ENCODE data around the gene WDR35.
A peak's percentile ranks its signal among the peaks of the same experiment; 100 is the strongest.
"Not testable (repeated sequence)": the region's sequence is repeated elsewhere in the genome, so short reads cannot be mapped to it uniquely, and the experiment has no call there.

The WDR35 gene

GRCh38 chr2:19942199-19942598, 47.7 kb downstream of the WDR35 start:
- DNase-seq (ENCODE audit: low spot score), result no peak

DNA sequence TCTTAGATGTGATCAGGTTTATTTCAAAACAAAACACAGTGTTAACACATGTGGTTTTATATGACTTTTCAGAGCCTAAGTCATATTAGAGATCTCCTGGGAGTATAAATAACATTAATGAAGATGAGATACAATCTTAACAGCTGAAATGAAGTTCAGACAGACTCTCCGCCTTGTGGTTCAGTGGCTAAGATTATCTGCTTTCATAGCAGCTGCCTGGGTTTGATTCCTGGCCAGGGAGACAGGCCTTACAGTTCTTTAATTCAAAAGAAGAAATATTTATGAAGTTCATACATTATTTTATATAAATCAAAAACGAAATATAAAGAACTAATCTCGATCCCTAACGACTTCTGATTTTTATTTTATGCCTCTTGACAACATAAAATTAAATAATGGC, 52.9 kb downstream of the WDR35 start:
- no peak for DNase-seq (ENCODE audit: low spot score)

DNA sequence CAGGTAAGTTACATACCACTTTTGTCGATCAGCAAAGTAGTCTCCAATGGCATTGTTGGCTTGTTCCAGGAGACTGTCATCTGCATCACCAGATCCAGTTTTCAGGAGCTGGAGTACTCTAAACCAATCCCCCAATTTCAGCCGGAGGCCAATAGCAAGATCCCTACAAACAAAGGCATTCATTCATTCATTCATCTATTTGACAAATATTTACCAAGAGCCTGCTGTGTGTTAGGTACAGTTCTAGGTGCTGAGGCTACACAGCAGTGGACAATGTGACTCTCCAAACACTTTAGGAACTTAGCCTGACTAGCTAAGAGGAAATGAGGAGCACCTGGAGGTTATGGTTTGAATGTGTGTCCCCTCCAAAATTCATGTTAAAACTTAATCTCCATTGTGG, 53.7 kb downstream of the WDR35 start:
- DNase-seq (ENCODE audit: low spot score), result no peak

DNA sequence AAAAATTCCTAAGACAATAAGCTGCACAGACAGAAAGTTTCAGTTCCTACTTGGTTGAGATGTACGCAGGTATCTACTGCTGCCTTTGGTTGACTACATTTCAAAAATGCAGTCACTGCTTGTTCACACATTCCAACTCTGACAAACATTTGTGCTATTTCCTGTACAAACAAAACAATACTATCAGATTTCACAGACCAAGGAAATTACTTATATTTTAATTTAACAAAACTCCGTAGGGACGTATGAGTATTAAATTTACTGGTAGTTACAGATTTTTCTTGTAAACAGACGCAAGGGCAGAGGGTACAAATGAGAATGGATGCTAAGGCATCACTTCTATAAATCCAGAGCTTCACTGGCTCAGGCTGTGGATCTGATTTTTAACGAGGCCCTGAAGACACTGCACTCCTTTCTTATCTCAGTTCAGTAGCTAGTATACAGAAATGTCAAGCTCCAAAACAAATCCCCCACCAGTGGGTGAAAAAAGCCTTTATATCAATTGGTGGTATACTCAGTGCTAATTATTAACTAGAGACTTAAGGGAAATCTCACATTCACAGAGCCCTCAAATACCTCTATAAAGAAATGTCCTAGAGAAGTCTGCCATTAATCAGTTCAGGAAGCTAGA, 56.4 kb downstream of the WDR35 start:
- no peak for DNase-seq (ENCODE audit: low spot score)

GRCh38 chr2:19932928-19933327, 57.0 kb downstream of the WDR35 start:
- no peak for DNase-seq (ENCODE audit: low spot score)

DNA sequence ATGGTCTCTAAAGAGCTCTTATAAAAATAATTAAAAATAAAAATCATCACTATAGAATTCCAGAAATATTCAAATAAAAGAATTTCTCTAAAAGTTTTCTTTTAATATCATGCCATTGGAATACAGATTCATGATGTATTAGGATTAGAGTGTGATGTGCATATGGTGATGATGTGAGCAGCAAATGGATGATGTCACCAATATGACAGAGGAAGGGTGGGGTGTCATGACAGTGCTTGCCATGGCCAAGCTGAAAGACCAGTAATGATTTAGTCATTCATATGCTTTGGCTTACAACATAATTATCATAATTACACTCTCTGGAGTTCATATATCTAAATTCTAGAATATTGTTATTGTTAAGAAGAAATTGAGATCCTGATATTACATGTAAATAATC, 60.7 kb downstream of the WDR35 start:
- no peak for DNase-seq (ENCODE audit: low spot score)

- not testable (repeated sequence) for DNase-seq (ENCODE audit: low spot score)
Measured at GRCh38 chr2:19927816-19928215, 62.1 kb downstream of the WDR35 start.

- not testable (repeated sequence) for DNase-seq (ENCODE audit: low spot score)
Measured at GRCh38 chr2:19924526-19924925, 65.4 kb downstream of the WDR35 start.

DNA sequence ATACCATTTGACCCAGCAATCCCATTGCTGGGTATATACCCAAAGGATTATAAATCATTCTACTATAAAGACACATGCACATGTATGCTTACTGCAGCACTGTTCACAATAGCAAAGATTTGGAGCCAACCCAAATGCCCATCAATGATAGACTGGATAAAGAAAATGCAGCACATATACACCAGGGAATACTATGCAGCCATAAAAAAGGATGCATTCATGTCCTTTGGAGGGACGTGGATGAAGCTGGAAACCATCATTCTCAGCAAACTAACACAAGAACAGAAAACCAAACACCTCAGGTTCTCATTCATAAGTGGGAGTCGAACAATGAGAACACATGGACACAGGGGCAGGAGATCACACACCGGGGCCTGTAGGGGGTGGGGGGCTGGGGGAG, 67.7 kb downstream of the WDR35 start:
- not testable (repeated sequence) for DNase-seq (ENCODE audit: low spot score)

DNA sequence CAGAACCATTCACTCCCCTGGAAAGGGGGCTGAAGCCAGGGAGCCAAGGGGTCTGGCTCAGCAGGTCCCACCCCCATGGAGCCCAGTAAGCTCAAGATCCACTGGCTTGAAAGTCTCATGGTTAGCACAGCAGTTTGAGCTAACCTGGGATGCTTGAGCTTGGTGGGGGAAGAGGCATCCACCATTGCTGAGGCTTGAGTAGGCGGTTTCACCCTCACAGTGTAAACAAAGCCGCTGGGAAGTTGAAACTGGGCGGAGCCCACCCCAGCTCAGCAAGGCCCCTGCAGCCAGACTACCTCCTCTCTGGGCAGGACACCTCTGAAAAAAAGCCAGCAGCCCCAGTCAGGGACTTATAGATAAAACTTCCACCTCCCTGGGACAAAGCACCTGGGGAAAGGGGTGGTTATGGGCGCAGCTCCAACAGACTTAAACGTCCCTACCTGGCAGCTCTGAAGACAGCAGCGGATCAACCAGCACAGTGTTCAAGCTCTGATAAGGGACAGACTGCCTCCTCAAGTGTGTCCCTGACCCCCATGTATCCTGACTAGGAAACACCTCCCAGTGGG, 73.4 kb downstream of the WDR35 start:
- no peak for DNase-seq (ENCODE audit: low spot score)

DNA sequence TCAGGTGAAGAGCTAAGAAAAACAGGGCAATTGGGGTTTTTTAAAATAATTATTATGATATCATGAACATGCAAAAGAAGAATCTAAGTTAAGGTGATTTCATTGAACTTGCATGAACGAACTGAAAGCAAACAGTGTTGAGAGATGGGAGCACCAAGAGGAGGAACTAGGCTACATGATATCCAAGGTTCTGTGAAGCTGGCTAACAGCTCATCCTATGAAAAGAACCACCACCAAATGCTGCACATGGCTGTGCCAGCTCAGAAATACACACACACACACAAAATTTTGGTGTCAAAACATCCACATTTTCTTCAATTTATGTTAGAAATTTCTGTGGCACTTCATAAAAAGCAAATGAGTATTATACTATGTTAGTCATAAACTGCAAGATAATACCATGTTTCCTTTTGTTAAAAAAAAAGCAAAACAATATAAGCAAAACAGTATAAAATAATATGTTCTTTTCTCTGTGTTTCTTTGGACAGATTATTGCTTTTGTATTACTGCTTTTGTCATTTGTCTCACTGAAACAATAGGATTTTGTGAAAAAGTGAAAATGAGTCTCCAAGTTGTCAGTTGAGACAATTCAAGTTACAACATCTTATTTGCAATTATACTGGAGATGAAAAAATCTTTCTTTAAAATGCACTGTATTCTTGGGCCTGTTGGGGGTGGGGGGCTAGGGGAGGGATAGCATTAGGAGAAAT, 75.5 kb downstream of the WDR35 start:
- no peak for DNase-seq (ENCODE audit: low spot score)

- no peak for DNase-seq (ENCODE audit: low spot score)
Measured at GRCh38 chr2:19911808-19912509, 77.9 kb downstream of the WDR35 start.

GRCh38 chr2:19902216-19902740, 87.6 kb downstream of the WDR35 start:
- DNase-seq (ENCODE audit: low spot score), result no peak

GRCh38 chr2:19901442-19902215, 88.3 kb downstream of the WDR35 start, which contains the start of gene TTC32:
TSS of gene TTC32 (minus strand) at chr2:19901983. CDS start at chr2:19901854, 129 bp downstream.
- peak; percentile 96 for DNase-seq (ENCODE audit: low spot score)

DNA sequence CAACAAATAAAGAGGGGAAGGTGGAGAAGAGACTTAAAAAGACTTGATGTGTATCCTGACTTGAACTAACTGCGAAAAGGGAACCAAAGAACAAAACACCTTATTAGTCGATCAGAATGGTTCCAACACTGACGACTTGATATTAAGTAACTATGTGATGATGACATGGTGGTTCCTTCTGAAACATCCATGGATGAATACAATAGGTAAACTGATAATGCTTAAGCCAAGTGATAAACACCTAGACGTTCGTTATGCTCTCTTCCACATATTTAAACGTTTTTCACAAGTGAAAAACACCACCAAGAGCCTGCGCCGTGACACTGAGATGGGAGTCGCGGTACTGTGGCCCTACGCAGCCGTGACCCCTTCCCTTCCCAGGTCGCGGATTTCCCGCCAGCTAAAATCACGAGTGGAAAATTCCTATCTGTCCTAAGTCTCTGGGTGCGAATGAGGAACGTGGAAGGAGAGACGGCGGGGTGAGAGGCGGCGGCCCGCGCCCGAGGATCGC, 88.9 kb downstream of the WDR35 start:
- DNase-seq (ENCODE audit: low spot score), result peak; percentile 21

- peak; percentile 43 for DNase-seq (ENCODE audit: low spot score)
Measured at GRCh38 chr2:19899985-19900930, 89.6 kb downstream of the WDR35 start.

DNA sequence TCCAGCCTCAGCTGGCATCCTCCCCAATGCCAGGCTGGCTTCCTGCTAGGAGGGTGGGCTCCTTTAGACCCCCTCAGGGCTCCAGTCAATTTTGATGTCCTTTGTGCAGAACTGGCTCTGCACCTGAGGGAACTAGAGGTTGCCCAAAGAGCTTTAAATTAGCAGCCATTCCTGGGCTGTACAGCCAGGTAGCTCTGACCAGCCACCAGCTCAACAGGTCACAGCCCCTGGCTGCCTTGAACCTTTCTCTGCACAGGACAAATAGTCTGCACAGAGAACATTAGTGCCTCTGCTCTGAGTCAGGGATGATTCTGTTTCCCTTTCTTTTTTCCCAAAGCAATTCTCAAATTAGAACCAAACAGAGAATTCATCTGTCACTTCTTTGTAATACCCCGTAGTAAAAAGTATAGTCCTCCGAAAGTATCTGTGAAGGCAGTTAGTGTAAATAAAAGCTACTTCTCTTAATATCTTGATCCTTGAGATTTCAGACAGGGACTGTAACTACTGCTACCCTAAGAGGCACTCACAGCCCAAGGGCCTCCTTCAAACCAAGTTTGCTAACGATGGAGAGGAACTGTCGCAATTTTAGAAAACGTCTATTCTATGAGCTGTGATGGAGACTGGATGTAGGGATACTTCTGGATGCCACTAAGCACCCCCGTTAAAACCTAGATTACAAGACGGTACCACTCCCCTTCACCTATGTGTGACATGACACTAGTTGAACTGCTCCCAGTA, 91.1 kb downstream of the WDR35 start:
- DNase-seq (ENCODE audit: low spot score), result no peak

GRCh38 chr2:19897623-19898245, 92.2 kb downstream of the WDR35 start:
- no peak for DNase-seq (ENCODE audit: low spot score)

GRCh38 chr2:19895535-19895934, 94.4 kb downstream of the WDR35 start:
- no peak for DNase-seq (ENCODE audit: low spot score)
